Sigmoid colon (tissue), 7 donors: ENCODE measurements around the gene CHCHD6. TPM values are rescaled to one million over a fixed set of nuclear protein-coding genes. Genes with fewer than 3 reads are reported as not detected.

Source experiments
- DNase-seq: peaks from one replicate; pipeline ENCODE4 v3.0.0-alpha.2; 2019
- H3K27ac ChIP-seq, 4 donors: fragments of 200-600 bp; sonication (generic); one replicate each; pipeline ENCODE4 v1.5.1; 2016 to 2019; ENCODE audit warnings: mild to moderate bottlenecking in 1 of 4
- H3K27me3 ChIP-seq, 3 donors: fragments of 200-600 bp; sonication (generic); one replicate each; pipeline ENCODE4 v1.5.1; 2019; ENCODE audit warnings: mild to moderate bottlenecking in 1 of 3
- H3K36me3 ChIP-seq, 4 donors: fragments of 200-600 bp; sonication (generic); one replicate each; pipeline ENCODE4 v1.5.1; 2016 to 2019
- H3K4me1 ChIP-seq, 4 donors: fragments of 200-600 bp; sonication (generic); one replicate each; pipeline ENCODE4 v1.5.1; 2017 to 2019
- H3K4me3 ChIP-seq, 4 donors: fragments of 200-600 bp; sonication (generic); one replicate each; pipeline ENCODE4 v1.5.1; 2017 to 2019; ENCODE audit warnings: mild to moderate bottlenecking in 2 of 4, moderate library complexity in 1 of 4
- H3K9me3 ChIP-seq, 4 donors: fragments of 200-600 bp in 3 of 4; sonication (generic) in 3 of 4; one replicate each; pipeline versions ENCODE4 v1.5.1 to v1.6.1; 2013 to 2019
- CTCF ChIP-seq, 4 experiments: fragments of 450-650 bp in 3 of 4; fragments of 200-600 bp in 1 of 4; IDR thresholded peaks; one replicate each; pipeline ENCODE4 v1.5.1; 2016 to 2019; ENCODE audit warnings: antibody characterized with exemption in 4 of 4, mild to moderate bottlenecking in 3 of 4, moderate library complexity in 2 of 4
- EP300 ChIP-seq, 4 donors: sonication (generic); formaldehyde crosslinking; IDR thresholded peaks; one replicate each; pipeline ENCODE4 v1.6.1; 2017; ENCODE audit warnings: antibody characterized with exemption in 4 of 4
- POLR2A ChIP-seq, 2 donors: fragments of 450-650 bp; IDR thresholded peaks; one replicate each; pipeline ENCODE4 v1.6.1; 2016; ENCODE audit warnings: antibody characterized with exemption in 2 of 2, mild to moderate bottlenecking in 2 of 2, moderate library complexity in 2 of 2
- POLR2AphosphoS5 ChIP-seq, 4 donors: sonication (generic); formaldehyde crosslinking; IDR thresholded peaks; one replicate each; pipeline ENCODE4 v1.6.1; 2017; ENCODE audit warnings: antibody characterized with exemption in 4 of 4
- WGBS, 2 donors: extraction: QIAGEN DNeasy Blood & Tissue Kit; methylation state at CpG; one replicate each; pipeline ENCODE4 v1.1.7; 2013; 5-methylcytosine and 5-hydroxymethylcytosine counted together
- intact Hi-C: fragments of 100-400 bp; cut with DNase I; formaldehyde crosslinking; loops from one replicate; pipeline ENCODE4 v1.15.1; 2023
- polyA plus RNA-seq, 3 donors: library from polyadenylated mRNA; stranded (reverse); fragments of 200-250 nt; gene quantifications; one replicate each; pipeline ENCODE4 v1.2.3, GENCODE V29; 2013
- total RNA-seq, 4 donors: library from RNA; depleted of rRNA; stranded (reverse); fragments of >200 nt; gene quantifications; one replicate each; pipeline ENCODE4 v1.1.0, GENCODE V29; 2016
- donor health status: healthy with polysubstance abuse.
- donor health status: Bipolar disorder and iron deficiency.
- donor health status: healthy.

CHCHD6 gene
- total and polyA plus RNA-seq, 7 donors, result 8.0 to 20.9 (median 14.4) TPM

- Histone ChIP-seq H3K4me1 (no peaks in the 10 kb centered on the region), H3K4me3 (no peak overlapping the region), H3K9me3 (no peaks in the 10 kb centered on the region), H3K36me3 (no peaks in the 10 kb centered on the region), H3K27ac (no peak overlapping the region), H3K27me3 (no peaks in the 10 kb centered on the region)
- 47 to 60% methylated on average over 1 of the region's 1 CpG for WGBS, 2 donors
- intact Hi-C loops, result no loop called here
- DNase-seq, result peak; percentile 7
- TF ChIP-seq POLR2A (IDR thresholded peaks at IDR 0.05) (no peak), CTCF (IDR thresholded peaks at IDR 0.05) (no peak), EP300 (IDR thresholded peaks at IDR 0.05) (no peak), POLR2AphosphoS5 (IDR thresholded peaks at IDR 0.05) (no peak)
These were observed 161.7 kb downstream of the CHCHD6 start for GRCh38 chr3:126865736-126866135.

GRCh38 chr3:126866175-126866759, 162.2 kb downstream of the CHCHD6 start:
- no peaks in the 10 kb centered on the region for H3K36me3 ChIP-seq
- H3K27ac ChIP-seq, result no peak overlapping the region
- 84 to 94% methylated on average over 3 of the region's 3 CpGs for WGBS, 2 donors
- intact Hi-C loops, result no loop called here
- H3K4me3 ChIP-seq, result no peak overlapping the region
- DNase-seq, result no peak
- H3K27me3 ChIP-seq, result no peaks in the 10 kb centered on the region
- TF ChIP-seq EP300 (IDR thresholded peaks at IDR 0.05) (no peak), CTCF (IDR thresholded peaks at IDR 0.05) (no peak), POLR2AphosphoS5 (IDR thresholded peaks at IDR 0.05) (no peak), POLR2A (IDR thresholded peaks at IDR 0.05) (no peak)
- no peaks in the 10 kb centered on the region for H3K4me1 ChIP-seq
- no peaks in the 10 kb centered on the region for H3K9me3 ChIP-seq

- Histone ChIP-seq H3K27me3 (no peaks in the 10 kb centered on the region), H3K4me3 (no peak overlapping the region), H3K27ac (no peak overlapping the region), H3K4me1 (no peaks in the 10 kb centered on the region), H3K9me3 (no peaks in the 10 kb centered on the region), H3K36me3 (no peaks in the 10 kb centered on the region)
- 85 to 86% methylated on average over 4 of the region's 4 CpGs for WGBS, 2 donors
- peak; percentile 30 for DNase-seq
- TF ChIP-seq CTCF (IDR thresholded peaks at IDR 0.05) (no peak), POLR2A (IDR thresholded peaks at IDR 0.05) (no peak), POLR2AphosphoS5 (IDR thresholded peaks at IDR 0.05) (no peak), EP300 (IDR thresholded peaks at IDR 0.05) (no peak)
- intact Hi-C loops, result no loop called here
These were observed 163.3 kb downstream of the CHCHD6 start for GRCh38 chr3:126867190-126867862.

- H3K36me3 ChIP-seq, result no peaks in the 10 kb centered on the region
- H3K4me3 ChIP-seq, result no peak overlapping the region
- H3K9me3 ChIP-seq, result no peaks in the 10 kb centered on the region
- DNase-seq, result peak; percentile 50
- WGBS, 2 donors, result 97 to 100% methylated on average over 1 of the region's 1 CpG
- no peaks in the 10 kb centered on the region for H3K4me1 ChIP-seq
- TF ChIP-seq EP300 (IDR thresholded peaks at IDR 0.05) (no peak), POLR2A (IDR thresholded peaks at IDR 0.05) (no peak), POLR2AphosphoS5 (IDR thresholded peaks at IDR 0.05) (no peak), CTCF (IDR thresholded peaks at IDR 0.05) (no peak)
- H3K27ac ChIP-seq, result no peak overlapping the region
- intact Hi-C loops, result no loop called here
- H3K27me3 ChIP-seq, result no peaks in the 10 kb centered on the region
These were observed 163.8 kb downstream of the CHCHD6 start for GRCh38 chr3:126867863-126868200.
